Measurements from ENCODE around the gene ACCS. TPM values are rescaled to one million over a fixed set of nuclear protein-coding genes. Genes with fewer than 3 reads are reported as not detected.

ACCS gene
- total and polyA plus RNA-seq, 9 of the 15 experiments (the other 6 are each of a cell fraction or from before 2014, with no cell fraction given) = 4.2 to 25.9 (median 16.3) TPM

- TF ChIP-seq NCOA6 (IDR thresholded peaks at IDR 0.05) = no peak
- no peak for TF ChIP-seq E4F1 (CRISPR knock-in tag; IDR thresholded peaks at IDR 0.05; ENCODE audit: borderline replicate concordance)
- no peak for TF ChIP-seq ZNF408 (CRISPR knock-in tag; IDR thresholded peaks at IDR 0.05; ENCODE audit: low read depth)
- no peak for TF ChIP-seq ZBED1 (IDR thresholded peaks at IDR 0.05)
- TF ChIP-seq RBM22 (IDR thresholded peaks at IDR 0.05; ENCODE audit: low read depth, low read length, poor library complexity, severe bottlenecking) = no peak
- no peak for TF ChIP-seq MECOM (CRISPR knock-in tag; IDR thresholded peaks at IDR 0.05)
- no peak for TF ChIP-seq ARNT (IDR thresholded peaks at IDR 0.05)
- TF ChIP-seq ZBTB12 (CRISPR knock-in tag; IDR thresholded peaks at IDR 0.05) = no peak
- no peak for TF ChIP-seq ZNF384 (IDR thresholded peaks at IDR 0.05; ENCODE audit: low read depth, low read length)
- no peak for TF ChIP-seq ETS2 (tag; IDR thresholded peaks at IDR 0.05; ENCODE audit: borderline replicate concordance, poor library complexity, severe bottlenecking)
- no peak for TF ChIP-seq MYBL2 (IDR thresholded peaks at IDR 0.05; ENCODE audit: low read depth)
- no peak for TF ChIP-seq MYBL2 (CRISPR knock-in tag; IDR thresholded peaks at IDR 0.05; ENCODE audit: borderline replicate concordance)
- TF ChIP-seq CCAR2 (IDR thresholded peaks at IDR 0.05; ENCODE audit: low read depth, low read length) = no peak
- no peak for TF ChIP-seq RREB1 (CRISPR knock-in tag; IDR thresholded peaks at IDR 0.05)
Measured at GRCh38 chr11:44095506-44096359, 29.7 kb downstream of the ACCS start, which contains the start of gene EXT2 (continued).
